Measurements from ENCODE around the gene TNFRSF1B. TPM values are rescaled to one million over a fixed set of nuclear protein-coding genes. Genes with fewer than 3 reads are reported as not detected.
A peak's percentile ranks its signal among the peaks of the same experiment; 100 is the strongest.

The TNFRSF1B gene
- total and polyA plus RNA-seq, 2 of the 8 experiments (the other 6 are each of a cell fraction or from before 2014, with no cell fraction given): 1.7 to 2.9 TPM

DNA sequence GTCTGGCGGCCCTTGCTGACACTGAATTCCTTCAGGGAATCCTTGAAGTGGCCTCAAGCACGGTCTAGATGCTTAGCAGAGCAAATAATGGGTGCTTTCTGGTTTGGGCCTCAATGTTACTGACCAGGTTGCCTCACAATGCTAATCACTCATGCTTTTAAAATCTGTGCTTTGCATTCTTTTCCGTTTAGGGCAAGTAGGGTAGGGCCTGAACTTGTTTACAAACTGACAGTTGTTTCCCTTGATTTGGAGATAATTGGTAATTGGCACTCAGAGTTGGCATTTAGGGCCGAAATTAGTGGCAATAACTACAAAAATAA, 64.4 kb downstream of the TNFRSF1B start:
- H4K5ac ChIP-seq (ENCODE audit: insufficient read length, low read depth, low read length): no peak overlapping the region
- no peak overlapping the region for H2BK120ac ChIP-seq (replicated peaks; ENCODE audit: low read depth, low read length)
- peaks cover 0 to 7% (median 3%) of the 10 kb centered on the region in 4 experiments; a peak in 4 of 7 replicates for H3K4me1 ChIP-seq (replicated peaks in 1 of 4; ENCODE audit: control insufficient read depth in 3 of 4, insufficient read depth in 4 of 4, low read length in 3 of 4)
- ChIA-PET POLR2A (ENCODE audit: partially characterized antibody) (no interaction called here), CTCF (ENCODE audit: partially characterized antibody) (interaction anchor here (1.0 to 3.7 kb wide), 6 partner anchors 9 to 107 kb away, joined by 3 to 23 read pairs (median 4); no protein-coding TSS in a partner anchor)
- no peak overlapping the region for H3K4ac ChIP-seq (replicated peaks; ENCODE audit: insufficient read length, low read depth, low read length)
- H3K23me2 ChIP-seq (ENCODE audit: low read depth, low read length): peaks cover 8% of the 10 kb centered on the region; the same call in 1 of the 2 replicates
- peaks cover 2 to 5% of the 10 kb centered on the region in 2 experiments for H4K20me1 ChIP-seq (replicated peaks in 1 of 2; ENCODE audit: control insufficient read depth in 1 of 2, insufficient read depth in 2 of 2, low read length in 2 of 2)
- no peak overlapping the region for H2AFZ ChIP-seq (ENCODE audit: low read length)
- no peak overlapping the region for H2AK5ac ChIP-seq (ENCODE audit: low read depth, low read length)
- no peak overlapping the region for H3K27ac ChIP-seq (ENCODE audit: low read depth, low read length)
- no peaks in the 10 kb centered on the region; a peak in 2 of 8 replicates for H3K36me3 ChIP-seq (ENCODE audit: control insufficient read depth in 2 of 4, insufficient read depth in 4 of 4, low read length in 3 of 4)
- peak overlapping the region; percentile 79 to 96 for H3K4me2 ChIP-seq (ENCODE audit: insufficient read depth in 1 of 2, low read depth in 2 of 2, low read length in 2 of 2)
- WGBS, 2 experiments (ENCODE audit: extremely low coverage in 1 of 2, insufficient coverage in 1 of 2, insufficient read length in 1 of 2, insufficient replicate concordance in 2 of 2, low coverage in 1 of 2, low lambda C conversion rate in 2 of 2, missing lambda C conversion rate in 1 of 2): 47% methylated on average over 4 of the region's 4 CpGs; no CpG with 5 or more reads in 1 of the 2 experiments
- H3K14ac ChIP-seq (ENCODE audit: insufficient read length): no peak overlapping the region
- H4K8ac ChIP-seq (ENCODE audit: extremely low read depth, insufficient read depth, low read length): no peak overlapping the region
- H3K9ac ChIP-seq (replicated peaks in 1 of 4; ENCODE audit: extremely low read depth in 1 of 4, low read depth in 3 of 4, low read length in 3 of 4): no peak overlapping the region; a peak in 1 of 7 replicates
- no peak overlapping the region for H3K23ac ChIP-seq (ENCODE audit: insufficient read length)
- no peak overlapping the region for H2BK12ac ChIP-seq (ENCODE audit: low read depth, low read length)
- no peak for FAIRE-seq
- H3K27me3 ChIP-seq (replicated peaks in 1 of 4; ENCODE audit: control insufficient read depth in 3 of 4, extremely low read depth in 1 of 4, insufficient read depth in 3 of 4, low read length in 3 of 4): no peaks in the 10 kb centered on the region; a peak in 1 of 7 replicates
- no peak overlapping the region for H4K91ac ChIP-seq (replicated peaks; ENCODE audit: insufficient read length, low read length)
- DNase-seq (ENCODE audit: low read depth in 1 of 2, low spot score in 2 of 2): no peak
- no peak overlapping the region for H3K56ac ChIP-seq (replicated peaks; ENCODE audit: insufficient read length, low read depth, low read length)
- no peaks in the 10 kb centered on the region for H3K79me1 ChIP-seq (ENCODE audit: low read depth, low read length)
- peak overlapping the region; percentile 55 to 95 (median 66); a peak in 7 of 8 replicates for H3K4me3 ChIP-seq (ENCODE audit: extremely low read depth in 1 of 4, insufficient read depth in 2 of 4, low read depth in 3 of 4, low read length in 4 of 4)
- peaks cover 3 to 25% of the 10 kb centered on the region in 2 experiments; a peak in 3 of 4 replicates for H3K79me2 ChIP-seq (ENCODE audit: control insufficient read depth in 1 of 2, insufficient read depth in 2 of 2, low read length in 2 of 2)
- no peak overlapping the region for H2BK5ac ChIP-seq (ENCODE audit: low read depth, low read length)
- no peak overlapping the region for H2BK20ac ChIP-seq (ENCODE audit: low read length)
- no peaks in the 10 kb centered on the region for H3K9me3 ChIP-seq (ENCODE audit: insufficient read depth in 2 of 2, low read depth in 1 of 2, low read length in 1 of 2)
- H2BK15ac ChIP-seq (ENCODE audit: low read length): no peak overlapping the region
- no peak overlapping the region for H3K18ac ChIP-seq (ENCODE audit: extremely low read depth, low read length)
- TF ChIP-seq TAF1 (IDR thresholded peaks at IDR 0.05; ENCODE audit: low read depth, low read length): no peak
- TF ChIP-seq, protein P1, sequence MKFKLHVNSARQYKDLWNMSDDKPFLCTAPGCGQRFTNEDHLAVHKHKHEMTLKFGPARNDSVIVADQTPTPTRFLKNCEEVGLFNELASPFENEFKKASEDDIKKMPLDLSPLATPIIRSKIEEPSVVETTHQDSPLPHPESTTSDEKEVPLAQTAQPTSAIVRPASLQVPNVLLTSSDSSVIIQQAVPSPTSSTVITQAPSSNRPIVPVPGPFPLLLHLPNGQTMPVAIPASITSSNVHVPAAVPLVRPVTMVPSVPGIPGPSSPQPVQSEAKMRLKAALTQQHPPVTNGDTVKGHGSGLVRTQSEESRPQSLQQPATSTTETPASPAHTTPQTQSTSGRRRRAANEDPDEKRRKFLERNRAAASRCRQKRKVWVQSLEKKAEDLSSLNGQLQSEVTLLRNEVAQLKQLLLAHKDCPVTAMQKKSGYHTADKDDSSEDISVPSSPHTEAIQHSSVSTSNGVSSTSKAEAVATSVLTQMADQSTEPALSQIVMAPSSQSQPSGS (IDR thresholded peaks at IDR 0.05; ENCODE audit: low read length): no peak
- TF ChIP-seq POLR2AphosphoS5 (IDR thresholded peaks at IDR 0.05; ENCODE audit: low read depth, low read length): no peak
- TF ChIP-seq JUND (IDR thresholded peaks at IDR 0.05; ENCODE audit: low read length): no peak

Measured in H1 (cell line).